ENCODE results near the gene B4GALT5. TPM values are rescaled to one million over a fixed set of nuclear protein-coding genes. Genes with fewer than 3 reads are reported as not detected.
A peak's percentile ranks its signal among the peaks of the same experiment; 100 is the strongest.

Gene B4GALT5
- total RNA-seq, 6 donors from 2014 or later: 16.2 to 49.0 (median 36.7) TPM

GRCh38 chr20:49641683-49642656 lies 71.7 kb downstream of the B4GALT5 start:
- TF ChIP-seq CTCF (IDR thresholded peaks at IDR 0.05) (no peak), EP300 (IDR thresholded peaks at IDR 0.05) (peak in 1 of 4 donors; percentile 38)
- H3K27me3 ChIP-seq: no peaks in the 10 kb centered on the region
- ATAC-seq (ENCODE audit: low FRiP score in 2 of 2) (peak; percentile 21 to 55), DNase-seq (peak in 1 of 2 donors; percentile 64)
- no peak overlapping the region for H3K4me3 ChIP-seq
- H3K9me3 ChIP-seq: no peaks in the 10 kb centered on the region
- WGBS, 2 donors: 55 to 60% methylated on average over 10 of the region's 10 CpGs
- peak overlapping the region; percentile 15 to 69 (median 43) for H3K27ac ChIP-seq
- H3K36me3 ChIP-seq: peaks cover 21 to 98% (median 63%) of the 10 kb centered on the region in 4 donors
- peaks cover 5 to 21% (median 14%) of the 10 kb centered on the region in 4 donors for H3K4me1 ChIP-seq

GRCh38 chr20:49637046-49637637 lies 76.5 kb downstream of the B4GALT5 start:
- Histone ChIP-seq H3K27ac (peak overlapping the region in 1 of 4 donors; percentile 46), H3K36me3 (peaks cover 17 to 91% (median 44%) of the 10 kb centered on the region in 4 donors)

GRCh38 chr20:49636447-49636846 lies 77.2 kb downstream of the B4GALT5 start:
- H3K36me3 ChIP-seq: peaks cover 17 to 85% (median 38%) of the 10 kb centered on the region in 4 donors

More at GRCh38 chr20:49637046-49637637, 76.5 kb downstream of the B4GALT5 start:
- 82 to 87% methylated on average over 8 of the region's 8 CpGs for WGBS, 2 donors
- Histone ChIP-seq H3K4me1 (peaks cover 4 to 45% (median 17%) of the 10 kb centered on the region in 4 donors), H3K27me3 (no peaks in the 10 kb centered on the region), H3K4me3 (no peak overlapping the region), H3K9me3 (no peaks in the 10 kb centered on the region)
- no peak for TF ChIP-seq POLR2A (IDR thresholded peaks at IDR 0.05)
- TF ChIP-seq CTCF (IDR thresholded peaks at IDR 0.05): no peak
- TF ChIP-seq EP300 (IDR thresholded peaks at IDR 0.05): no peak
- no peak for TF ChIP-seq POLR2AphosphoS5 (IDR thresholded peaks at IDR 0.05)
- ATAC-seq (ENCODE audit: low FRiP score in 2 of 2): no peak
- DNase-seq: no peak

GRCh38 chr20:49635866-49636265 lies 77.8 kb downstream of the B4GALT5 start:
- Histone ChIP-seq H3K4me1 (peaks cover 0 to 47% (median 20%) of the 10 kb centered on the region in 4 donors), H3K27ac (peak overlapping the region in 2 of 4 donors; percentile 13 to 54), H3K4me3 (no peak overlapping the region), H3K9me3 (no peaks in the 10 kb centered on the region), H3K36me3 (peaks cover 17 to 79% (median 36%) of the 10 kb centered on the region in 4 donors), H3K27me3 (no peaks in the 10 kb centered on the region)
- no peak for ATAC-seq (ENCODE audit: low FRiP score in 2 of 2)
- TF ChIP-seq POLR2AphosphoS5 (IDR thresholded peaks at IDR 0.05): no peak
- TF ChIP-seq POLR2A (IDR thresholded peaks at IDR 0.05): no peak
- TF ChIP-seq EP300 (IDR thresholded peaks at IDR 0.05): no peak
- no peak for TF ChIP-seq CTCF (IDR thresholded peaks at IDR 0.05)
- whole genome bisulfite sequencing, 2 donors: 71 to 76% methylated on average over 12 of the region's 12 CpGs
- DNase-seq: no peak

More at GRCh38 chr20:49636447-49636846, 77.2 kb downstream of the B4GALT5 start:
- no peak for TF ChIP-seq EP300 (IDR thresholded peaks at IDR 0.05)
- peak in 1 of 2 donors; percentile 7 for TF ChIP-seq POLR2AphosphoS5 (IDR thresholded peaks at IDR 0.05)
- no peak overlapping the region for H3K4me3 ChIP-seq
- H3K9me3 ChIP-seq: no peaks in the 10 kb centered on the region
- H3K27ac ChIP-seq: peak overlapping the region in 2 of 4 donors; percentile 46 to 54
- 59 to 62% methylated on average over 3 to 5 of the region's 5 CpGs for WGBS, 2 donors
- peak in 1 of 2 donors; percentile 72 for ATAC-seq (ENCODE audit: low FRiP score in 2 of 2)
- no peaks in the 10 kb centered on the region for H3K27me3 ChIP-seq
- peaks cover 0 to 46% (median 17%) of the 10 kb centered on the region in 4 donors for H3K4me1 ChIP-seq
- peak in 1 of 2 donors; percentile 87 for DNase-seq

- peaks cover 14 to 72% (median 32%) of the 10 kb centered on the region in 4 donors for H3K36me3 ChIP-seq
- no peak overlapping the region for H3K4me3 ChIP-seq
- H3K4me1 ChIP-seq: peaks cover 0 to 51% (median 23%) of the 10 kb centered on the region in 4 donors
- ATAC-seq (ENCODE audit: low FRiP score in 2 of 2) (no peak), DNase-seq (no peak)
- H3K27me3 ChIP-seq: no peaks in the 10 kb centered on the region
- TF ChIP-seq CTCF (IDR thresholded peaks at IDR 0.05): no peak
- no peak for TF ChIP-seq POLR2A (IDR thresholded peaks at IDR 0.05)
- no peak for TF ChIP-seq EP300 (IDR thresholded peaks at IDR 0.05)
- peak overlapping the region in 1 of 4 donors; percentile 54 for H3K27ac ChIP-seq
- 71 to 86% methylated on average over 16 of the region's 16 CpGs for WGBS, 2 donors
- H3K9me3 ChIP-seq: no peaks in the 10 kb centered on the region
These were observed 78.5 kb downstream of the B4GALT5 start for GRCh38 chr20:49635166-49635565.
